GM18951 (cell line): ENCODE data around the gene IFI44.

ENCODE experiments used
- POLR2A ChIP-seq: IDR thresholded peaks from 4 replicates; pipeline ENCODE4 v1.6.1; 2011; ENCODE audit warnings: mild to moderate bottlenecking; ENCODE audit not compliant: insufficient read length, insufficient read depth; ENCODE audit errors: extremely low read depth
- in situ Hi-C: fragments of 300-500 bp; cut with MboI; formaldehyde crosslinking; loops from one replicate; pipeline ENCODE4 v1.12.0; 2022; ENCODE audit warnings: low sequenced_read_pairs, mixed read lengths, inconsistent platforms; ENCODE audit not compliant: unreplicated experiment

Gene IFI44, protein sequence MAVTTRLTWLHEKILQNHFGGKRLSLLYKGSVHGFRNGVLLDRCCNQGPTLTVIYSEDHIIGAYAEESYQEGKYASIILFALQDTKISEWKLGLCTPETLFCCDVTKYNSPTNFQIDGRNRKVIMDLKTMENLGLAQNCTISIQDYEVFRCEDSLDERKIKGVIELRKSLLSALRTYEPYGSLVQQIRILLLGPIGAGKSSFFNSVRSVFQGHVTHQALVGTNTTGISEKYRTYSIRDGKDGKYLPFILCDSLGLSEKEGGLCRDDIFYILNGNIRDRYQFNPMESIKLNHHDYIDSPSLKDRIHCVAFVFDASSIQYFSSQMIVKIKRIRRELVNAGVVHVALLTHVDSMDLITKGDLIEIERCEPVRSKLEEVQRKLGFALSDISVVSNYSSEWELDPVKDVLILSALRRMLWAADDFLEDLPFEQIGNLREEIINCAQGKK

DNA sequence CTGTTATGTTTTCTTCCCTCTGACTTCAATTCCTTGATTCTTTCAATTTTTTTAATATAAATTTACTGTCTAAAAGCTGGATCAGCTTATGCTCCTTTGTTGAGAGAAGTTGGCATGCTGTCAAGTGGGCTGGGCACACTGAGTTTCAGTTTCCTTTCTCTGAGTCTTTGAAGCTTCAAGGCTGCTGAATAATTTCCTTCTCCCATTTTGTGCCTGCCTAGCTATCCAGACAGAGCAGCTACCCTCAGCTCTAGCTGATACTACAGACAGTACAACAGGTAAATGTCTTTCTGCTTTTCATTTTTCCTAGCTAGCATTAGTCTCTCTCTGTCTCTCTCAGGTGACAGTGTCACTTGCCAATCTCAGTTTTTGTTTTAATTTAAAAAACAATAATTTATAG, at the start of gene IFI44:
Gene IFI44, plus strand, starts transcription at position 204 of the 400 bp plus-strand sequence. CDS start 365 bp downstream, outside the sequence.
- TF ChIP-seq POLR2A, result peak; percentile 75
- in situ Hi-C loops, result no loop called here

DNA sequence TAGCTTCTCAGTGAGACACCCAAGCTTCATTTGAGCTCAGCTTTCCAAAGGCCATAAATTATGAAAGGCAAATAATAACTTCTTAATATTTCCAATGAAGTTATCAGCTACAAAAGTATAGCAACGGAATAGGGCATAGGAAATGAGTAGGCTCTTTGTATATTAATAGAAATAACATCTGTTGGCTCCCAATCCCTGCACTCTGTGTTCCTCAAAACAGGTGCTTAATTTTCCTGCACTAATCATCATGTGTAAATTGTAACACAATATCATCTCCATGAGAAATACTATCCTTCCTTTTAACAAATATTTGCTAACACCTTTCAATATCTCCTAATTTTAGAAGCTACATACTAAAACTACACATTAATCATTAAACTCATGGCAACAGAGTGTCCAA, 48.6 kb upstream of the IFI44 start:
- in situ Hi-C loops, result loop anchor here (5.0 kb wide), 1 partner anchor 469 kb away; no protein-coding TSS in a partner anchor
- no peak for TF ChIP-seq POLR2A

DNA sequence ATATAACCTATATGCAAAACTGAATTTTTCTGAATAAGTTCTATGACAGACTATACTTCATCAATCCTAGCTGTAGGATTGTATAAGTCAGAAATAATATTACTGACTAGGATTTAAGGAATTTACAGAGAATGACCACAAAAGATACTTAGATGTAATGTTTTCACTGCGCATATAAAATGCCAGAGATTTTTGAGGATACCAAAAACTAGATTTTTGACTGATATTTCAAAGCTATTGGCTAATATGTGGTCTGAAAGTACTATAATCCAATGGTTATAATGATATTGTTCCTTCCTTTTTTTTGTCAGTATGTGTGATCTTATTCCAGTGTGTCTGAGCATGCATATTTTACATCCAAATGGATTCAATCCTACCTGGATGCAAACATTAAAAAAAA, 46.4 kb upstream of the IFI44 start:
- in situ Hi-C loops, result loop anchor here (5.0 kb wide), 1 partner anchor 471 kb away; no protein-coding TSS in a partner anchor

DNA sequence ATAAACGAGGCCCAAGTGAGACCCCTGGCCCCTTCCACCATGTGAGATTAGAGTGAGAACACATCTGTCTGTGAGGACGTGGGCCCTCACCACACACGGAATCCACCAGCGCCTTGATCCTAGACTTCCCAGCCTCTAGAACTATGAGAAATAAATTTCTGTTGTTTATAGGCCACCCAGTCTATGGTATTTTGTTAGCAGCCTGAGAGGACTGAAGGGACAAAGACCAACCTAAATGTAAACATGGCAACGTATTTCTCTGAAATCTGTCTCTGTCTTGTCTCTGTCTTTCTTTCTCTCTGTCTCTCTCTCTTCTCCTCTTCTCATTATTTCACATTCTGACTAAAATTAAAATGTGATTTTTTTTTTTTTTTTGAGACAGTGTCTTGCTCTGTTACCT, 45.0 kb upstream of the IFI44 start:
- no peak for TF ChIP-seq POLR2A
- in situ Hi-C loops, result loop anchor here (5.0 kb wide), 1 partner anchor 472 kb away; no protein-coding TSS in a partner anchor

More for the DNA sequence above, 46.4 kb upstream of the IFI44 start:
- no peak for TF ChIP-seq POLR2A

- in situ Hi-C loops, result no loop called here
- no peak for TF ChIP-seq POLR2A
Measured at GRCh38 chr1:78606274-78606673, 43.4 kb upstream of the IFI44 start.

GRCh38 chr1:78607334-78607927, 42.2 kb upstream of the IFI44 start:
- TF ChIP-seq POLR2A, result no peak
- in situ Hi-C loops, result no loop called here

DNA sequence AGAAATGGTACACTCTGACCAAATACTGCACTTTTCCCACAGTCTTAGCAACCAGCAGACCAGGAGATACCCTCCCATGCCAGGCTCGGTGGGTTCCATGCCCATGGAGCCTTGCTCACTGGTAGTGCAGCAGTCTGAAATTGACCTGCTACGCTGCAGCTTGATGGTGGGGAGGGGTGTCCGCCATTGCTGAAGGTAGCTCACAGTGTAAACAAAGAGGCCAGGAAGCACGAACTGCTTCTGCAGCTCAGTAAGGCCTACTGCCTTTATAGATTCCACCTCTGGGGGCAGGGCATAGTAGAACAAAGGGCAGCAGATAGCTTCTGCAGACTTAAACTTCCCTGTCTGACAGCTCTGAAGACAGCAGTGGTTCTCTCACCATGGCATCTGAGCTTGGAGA, 41.7 kb upstream of the IFI44 start:
- in situ Hi-C loops, result no loop called here

DNA sequence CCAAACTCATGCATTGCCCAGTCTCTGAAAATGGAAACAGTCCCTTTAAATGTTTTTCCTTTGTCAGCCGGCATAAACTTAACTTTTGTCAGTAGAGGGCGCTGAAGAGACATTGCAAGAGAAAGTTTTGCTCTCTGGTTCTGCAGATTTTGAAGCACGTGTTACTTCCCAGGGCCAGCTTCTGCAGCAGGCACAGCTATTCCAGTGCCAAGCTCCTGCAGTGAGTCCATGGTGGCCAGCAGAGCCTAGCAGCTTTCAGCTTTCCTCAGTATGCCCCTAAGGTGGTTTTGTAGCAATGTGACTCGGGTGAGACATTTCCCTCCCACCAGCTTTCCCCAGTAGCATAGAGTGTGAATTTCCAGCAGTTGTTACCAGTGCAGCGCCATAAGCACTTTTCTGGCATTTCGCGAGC, 32.0 kb upstream of the IFI44 start:
- no peak for TF ChIP-seq POLR2A
- in situ Hi-C loops, result no loop called here

More for the DNA sequence above, 41.7 kb upstream of the IFI44 start:
- no peak for TF ChIP-seq POLR2A

DNA sequence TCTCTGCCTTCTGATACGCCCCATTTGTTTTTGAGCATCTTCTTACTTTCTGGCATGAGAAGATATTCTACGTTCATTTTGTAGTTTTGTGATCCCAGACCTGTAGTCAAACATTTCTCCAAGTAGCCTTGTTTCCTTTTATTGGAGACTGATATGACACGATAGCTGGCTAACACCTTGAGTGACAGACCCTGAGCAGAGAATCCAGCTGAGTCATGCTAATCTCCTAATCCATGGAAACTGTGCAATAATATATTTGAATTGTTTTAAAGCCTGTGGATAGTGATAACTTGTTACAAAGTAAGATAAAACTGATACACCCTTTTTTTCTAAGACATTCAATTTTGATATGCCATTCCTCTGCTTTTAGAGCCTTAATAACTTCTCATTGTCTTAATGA, 30.6 kb upstream of the IFI44 start:
- TF ChIP-seq POLR2A, result no peak
- in situ Hi-C loops, result no loop called here

DNA sequence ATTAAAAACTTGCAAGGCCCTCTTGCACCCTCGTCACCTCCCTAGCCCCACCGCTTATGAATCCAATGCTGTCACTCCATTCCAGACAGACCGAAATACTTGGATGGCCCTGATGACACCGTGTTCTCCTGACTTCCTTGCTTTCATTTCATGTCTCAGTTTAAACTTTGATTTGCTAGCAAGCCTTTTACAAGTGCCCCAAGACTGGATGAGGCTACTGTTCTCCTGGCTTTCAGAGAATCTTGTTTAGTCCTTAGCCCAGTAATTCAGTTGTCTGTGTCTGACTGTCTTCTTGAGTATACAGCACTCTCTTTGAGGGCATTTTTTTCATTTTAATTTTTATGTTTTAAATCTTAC, 30.2 kb upstream of the IFI44 start:
- no peak for TF ChIP-seq POLR2A
- in situ Hi-C loops, result no loop called here

DNA sequence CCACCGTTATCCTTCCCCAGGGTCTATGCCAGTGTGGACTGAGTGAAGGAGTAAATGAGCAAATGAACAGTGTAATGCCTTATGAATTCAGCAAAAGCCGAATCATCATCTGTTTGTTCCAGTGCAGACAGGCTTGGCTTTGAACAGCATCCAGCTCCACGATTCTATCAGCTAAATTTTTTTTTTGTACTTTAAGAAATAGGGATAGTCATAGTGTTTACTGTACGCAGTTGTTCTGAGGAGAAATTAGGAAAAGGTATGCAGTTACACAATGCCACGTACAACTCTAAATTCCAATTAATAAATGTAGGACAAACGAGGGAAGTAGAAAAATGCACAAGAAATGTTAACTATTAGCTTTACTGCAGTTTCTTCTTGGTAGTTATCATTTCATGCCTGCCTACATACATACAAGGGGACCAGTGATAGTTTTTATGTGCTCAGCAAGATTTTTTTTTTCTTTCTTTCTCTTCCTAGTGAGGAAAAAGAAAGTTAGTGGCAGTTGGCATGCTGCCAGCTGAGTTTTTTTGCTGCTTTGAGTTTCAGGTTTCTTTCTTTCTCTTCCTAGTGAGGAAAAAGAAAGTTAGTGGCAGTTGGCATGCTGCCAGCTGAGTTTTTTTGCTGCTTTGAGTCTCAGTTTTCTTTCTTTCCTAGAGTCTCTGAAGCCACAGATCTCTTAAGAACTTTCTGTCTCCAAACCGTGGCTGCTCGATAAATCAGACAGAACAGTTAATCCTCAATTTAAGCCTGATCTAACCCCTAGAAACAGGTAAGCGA, 29.6 kb upstream of the IFI44 start, which contains the start of gene IFI44L:
Gene IFI44L, plus strand, starts transcription at position 646 of the 777 bp plus-strand sequence. CDS start 7,468 bp downstream, outside the sequence.
- in situ Hi-C loops, result no loop called here

GRCh38 chr1:78620666-78621065, 29.0 kb upstream of the IFI44 start:
- peak; percentile 6 for TF ChIP-seq POLR2A
- in situ Hi-C loops, result no loop called here

More for the DNA sequence above, 29.6 kb upstream of the IFI44 start, which contains the start of gene IFI44L:
- peak; percentile 56 for TF ChIP-seq POLR2A

DNA sequence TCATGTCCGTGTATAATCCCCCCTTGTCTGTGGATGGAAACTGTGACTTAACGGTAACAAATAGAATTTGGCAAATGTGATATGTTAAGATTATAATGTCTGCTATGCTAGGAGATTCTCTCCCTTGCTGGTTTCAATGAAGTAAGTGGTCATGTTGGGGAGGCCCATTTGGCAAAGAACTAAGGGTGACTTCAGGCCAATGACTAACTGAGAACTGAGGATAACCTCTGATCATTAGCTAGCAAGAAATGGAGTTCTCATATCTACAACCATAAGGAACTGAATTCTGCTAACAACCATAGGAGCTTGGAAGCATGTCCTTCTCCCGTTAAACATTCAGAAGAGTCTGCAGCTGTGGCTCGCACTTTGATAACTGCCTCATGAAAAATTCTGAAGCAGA, 27.1 kb upstream of the IFI44 start:
- in situ Hi-C loops, result no loop called here
- TF ChIP-seq POLR2A, result no peak
